SK-N-MC (cell line): Measurements from ENCODE around the gene CSTF1.

Experiments used
- DNase-seq: peaks from one replicate; pipeline ENCODE4 v3.0.0-alpha.2; 2011; ENCODE audit warnings: low read depth, low spot score
- H3K27ac ChIP-seq: fragments of 200-600 bp; sonication (generic); 2 replicates; pipeline ENCODE4 v1.5.1; 2016; ENCODE audit warnings: mixed run types
- H3K36me3 ChIP-seq: fragments of 200-600 bp; sonication (generic); 2 replicates; pipeline ENCODE4 v1.6.1; 2017; ENCODE audit warnings: antibody characterized with exemption, low read length, mixed read lengths; ENCODE audit not compliant: insufficient read depth
- H3K4me3 ChIP-seq: fragments of 200-600 bp; sonication (generic); 2 replicates; pipeline ENCODE4 v1.5.1; 2016
- H3K9ac ChIP-seq: fragments of 200-600 bp; sonication (generic); 2 replicates; pipeline ENCODE4 v1.8.0; 2017; ENCODE audit warnings: mixed run types, mixed read lengths; ENCODE audit not compliant: insufficient read length
- H3K9me3 ChIP-seq: fragments of 200-600 bp; sonication (generic); 2 replicates; pipeline ENCODE4 v1.6.1; 2017; ENCODE audit warnings: low read depth, mild to moderate bottlenecking, antibody characterized with exemption, low read length, moderate library complexity, mixed read lengths
- EZH2 ChIP-seq: fragments of 200-600 bp; sonication (generic); IDR thresholded peaks from one replicate; pipeline ENCODE4 v1.6.1; 2017; ENCODE audit warnings: antibody characterized with exemption
- FOXP2 ChIP-seq: optimal IDR thresholded peaks from 2 replicates; pipeline ENCODE3; 2011; ENCODE audit warnings: mild to moderate bottlenecking, moderate library complexity; ENCODE audit not compliant: insufficient read depth; ENCODE audit errors: extremely low read length, control extremely low read depth
- POLR2AphosphoS5 ChIP-seq: IDR thresholded peaks from 2 replicates; pipeline ENCODE4 v1.6.1; 2012; ENCODE audit warnings: mild to moderate bottlenecking, low read depth, low read length, borderline replicate concordance

Gene CSTF1

DNA sequence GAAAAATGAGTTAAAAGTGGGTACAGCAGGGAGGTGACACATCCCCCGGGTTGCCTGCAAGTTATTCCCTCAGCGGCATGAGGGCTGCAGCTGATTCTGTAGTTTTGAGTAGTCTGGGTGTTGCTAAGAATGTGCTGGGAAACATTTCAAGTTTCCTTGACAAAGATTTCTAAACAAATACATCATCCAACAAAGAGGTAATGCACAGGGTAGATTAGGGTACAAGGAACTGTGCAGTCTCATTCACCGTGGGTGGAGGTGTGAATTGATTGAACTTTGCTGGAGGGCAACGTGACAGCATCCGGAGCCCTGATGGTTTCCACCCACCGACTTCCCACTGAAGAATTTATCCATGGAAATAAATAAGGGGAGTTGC is 41.4 kb downstream of the CSTF1 start:
- no peak for DNase-seq
- no peak overlapping the region for H3K9ac ChIP-seq

DNA sequence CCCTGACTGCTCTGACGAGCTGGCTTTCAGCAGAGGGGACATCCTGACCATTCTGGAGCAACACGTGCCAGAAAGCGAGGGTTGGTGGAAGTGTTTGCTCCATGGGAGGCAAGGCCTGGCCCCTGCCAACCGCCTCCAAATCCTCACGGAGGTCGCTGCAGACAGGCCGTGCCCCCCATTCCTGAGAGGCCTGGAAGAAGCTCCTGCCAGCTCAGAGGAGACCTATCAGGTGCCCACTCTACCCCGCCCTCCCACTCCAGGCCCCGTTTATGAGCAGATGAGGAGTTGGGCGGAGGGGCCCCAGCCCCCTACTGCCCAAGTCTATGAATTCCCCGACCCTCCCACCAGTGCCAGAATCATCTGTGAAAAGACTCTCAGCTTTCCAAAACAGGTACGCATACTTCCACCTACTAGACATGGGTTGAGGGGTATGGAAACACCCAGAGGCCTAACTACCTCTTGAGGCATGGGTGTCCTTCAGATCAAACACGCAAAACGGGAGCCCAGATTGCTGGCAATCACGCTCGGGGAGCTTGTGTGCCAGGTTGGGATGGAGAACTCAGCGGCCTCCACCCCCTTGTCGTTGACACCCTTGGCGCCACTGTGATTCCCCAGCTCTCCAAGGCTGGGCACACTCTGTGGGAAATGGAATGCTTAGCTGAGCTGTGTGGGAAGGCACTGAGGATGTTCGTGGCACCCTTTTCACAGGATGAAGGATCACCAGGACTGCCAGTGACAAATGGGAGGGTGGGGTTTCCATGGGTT is 44.9 kb downstream of the CSTF1 start:
- no peak for TF ChIP-seq POLR2AphosphoS5
- no peak for TF ChIP-seq EZH2
- no peak for TF ChIP-seq FOXP2
- Histone ChIP-seq H3K36me3 (no peaks in the 10 kb centered on the region), H3K4me3 (no peak overlapping the region), H3K9ac (no peak overlapping the region), H3K27ac (no peak overlapping the region), H3K9me3 (no peaks in the 10 kb centered on the region)
- DNase-seq = no peak

More for the DNA sequence above, 41.4 kb downstream of the CSTF1 start:
- Histone ChIP-seq H3K4me3 (no peak overlapping the region), H3K36me3 (no peaks in the 10 kb centered on the region), H3K27ac (no peak overlapping the region), H3K9me3 (no peaks in the 10 kb centered on the region)
- no peak for TF ChIP-seq FOXP2
- TF ChIP-seq EZH2 = no peak
- no peak for TF ChIP-seq POLR2AphosphoS5

DNA sequence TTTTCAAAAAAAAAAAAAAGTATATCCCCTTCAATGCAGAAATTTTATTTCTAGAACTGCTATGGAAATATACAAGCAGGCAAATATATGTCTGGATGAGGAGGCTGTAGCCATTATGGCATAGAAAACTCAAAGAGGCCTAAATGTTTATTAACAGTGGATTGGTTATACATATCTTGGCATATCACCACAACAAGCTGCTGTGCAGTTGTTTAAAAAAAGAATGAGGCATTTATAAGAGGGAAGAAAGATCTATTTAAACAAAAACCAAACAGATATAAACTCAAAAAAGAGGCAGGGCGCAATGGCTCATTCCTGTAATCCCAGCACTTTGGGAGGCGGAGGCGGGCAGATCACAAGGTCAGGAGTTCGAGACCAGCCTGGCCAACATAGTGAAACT is 45.8 kb downstream of the CSTF1 start:
- DNase-seq = no peak
- TF ChIP-seq EZH2 = no peak
- no peaks in the 10 kb centered on the region for H3K9me3 ChIP-seq
- no peaks in the 10 kb centered on the region for H3K36me3 ChIP-seq
- no peak overlapping the region for H3K27ac ChIP-seq
- H3K9ac ChIP-seq = no peak overlapping the region
- no peak overlapping the region for H3K4me3 ChIP-seq

DNA sequence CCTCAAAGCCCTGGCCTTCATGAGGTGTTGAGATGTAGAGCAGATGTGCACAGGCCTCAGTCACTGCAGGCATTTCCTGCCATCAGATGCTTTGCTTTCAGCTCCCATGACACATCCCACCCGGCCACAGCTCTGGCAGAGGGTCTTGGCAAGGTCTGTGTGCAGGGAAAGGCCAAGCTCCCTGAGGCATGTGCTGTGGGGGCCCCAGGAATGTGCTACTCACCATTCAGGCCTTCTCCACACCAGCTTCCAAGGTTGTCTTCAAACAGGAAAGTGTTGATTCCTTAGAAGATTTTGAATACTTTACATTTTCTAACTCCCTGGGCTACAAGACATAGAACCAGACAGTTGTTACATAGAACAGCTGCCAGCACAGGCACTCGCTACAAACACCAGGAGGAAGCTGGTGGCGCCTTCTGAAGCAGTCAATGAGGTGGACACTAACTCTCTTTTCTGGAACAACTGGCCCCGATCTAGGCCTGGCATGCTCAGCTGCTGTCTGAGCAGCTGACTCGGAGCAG is 47.4 kb downstream of the CSTF1 start:
- no peak overlapping the region for H3K4me3 ChIP-seq
- no peaks in the 10 kb centered on the region for H3K9me3 ChIP-seq
- DNase-seq = no peak
- H3K27ac ChIP-seq = peak overlapping the region; percentile 81
- H3K36me3 ChIP-seq = no peaks in the 10 kb centered on the region
- TF ChIP-seq FOXP2 (no peak), EZH2 (no peak), POLR2AphosphoS5 (no peak)
- peak overlapping the region; percentile 19 for H3K9ac ChIP-seq

DNA sequence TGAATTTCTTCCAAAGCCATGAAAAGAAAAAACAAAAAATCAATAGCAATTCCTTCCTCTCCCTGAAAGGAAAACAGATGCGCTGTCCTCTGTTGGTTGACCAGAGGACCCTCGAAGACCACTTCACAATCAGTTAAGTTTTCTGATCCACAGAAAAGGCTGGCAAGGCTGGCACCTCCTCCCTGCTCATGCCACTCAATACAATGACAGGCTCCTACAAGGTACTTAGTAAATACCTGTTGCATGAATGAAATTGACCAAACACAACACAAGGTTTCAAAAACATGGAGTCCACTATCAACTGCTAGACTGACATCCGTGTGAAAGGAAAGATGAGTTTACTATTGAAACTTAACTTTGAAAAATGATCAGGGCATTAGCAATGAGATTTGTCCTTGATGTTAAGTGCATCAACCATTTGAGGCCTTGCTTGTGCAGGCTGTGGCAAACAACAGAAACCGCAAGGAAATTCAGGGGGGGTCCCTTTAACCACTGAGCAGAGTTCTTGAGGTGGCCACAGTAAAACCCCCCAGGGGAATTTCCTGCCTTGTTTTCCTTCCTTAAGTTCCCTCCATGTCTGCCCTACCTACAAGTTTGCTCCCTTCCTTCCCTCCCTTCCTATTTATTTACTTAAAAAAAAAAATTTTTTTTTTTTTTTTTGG is 48.0 kb downstream of the CSTF1 start:
- Histone ChIP-seq H3K9me3 (no peaks in the 10 kb centered on the region), H3K27ac (peak overlapping the region; percentile 81), H3K9ac (no peak overlapping the region), H3K4me3 (no peak overlapping the region), H3K36me3 (no peaks in the 10 kb centered on the region)
- no peak for DNase-seq
- TF ChIP-seq POLR2AphosphoS5 = no peak
- TF ChIP-seq FOXP2 = no peak
- TF ChIP-seq EZH2 = no peak

DNA sequence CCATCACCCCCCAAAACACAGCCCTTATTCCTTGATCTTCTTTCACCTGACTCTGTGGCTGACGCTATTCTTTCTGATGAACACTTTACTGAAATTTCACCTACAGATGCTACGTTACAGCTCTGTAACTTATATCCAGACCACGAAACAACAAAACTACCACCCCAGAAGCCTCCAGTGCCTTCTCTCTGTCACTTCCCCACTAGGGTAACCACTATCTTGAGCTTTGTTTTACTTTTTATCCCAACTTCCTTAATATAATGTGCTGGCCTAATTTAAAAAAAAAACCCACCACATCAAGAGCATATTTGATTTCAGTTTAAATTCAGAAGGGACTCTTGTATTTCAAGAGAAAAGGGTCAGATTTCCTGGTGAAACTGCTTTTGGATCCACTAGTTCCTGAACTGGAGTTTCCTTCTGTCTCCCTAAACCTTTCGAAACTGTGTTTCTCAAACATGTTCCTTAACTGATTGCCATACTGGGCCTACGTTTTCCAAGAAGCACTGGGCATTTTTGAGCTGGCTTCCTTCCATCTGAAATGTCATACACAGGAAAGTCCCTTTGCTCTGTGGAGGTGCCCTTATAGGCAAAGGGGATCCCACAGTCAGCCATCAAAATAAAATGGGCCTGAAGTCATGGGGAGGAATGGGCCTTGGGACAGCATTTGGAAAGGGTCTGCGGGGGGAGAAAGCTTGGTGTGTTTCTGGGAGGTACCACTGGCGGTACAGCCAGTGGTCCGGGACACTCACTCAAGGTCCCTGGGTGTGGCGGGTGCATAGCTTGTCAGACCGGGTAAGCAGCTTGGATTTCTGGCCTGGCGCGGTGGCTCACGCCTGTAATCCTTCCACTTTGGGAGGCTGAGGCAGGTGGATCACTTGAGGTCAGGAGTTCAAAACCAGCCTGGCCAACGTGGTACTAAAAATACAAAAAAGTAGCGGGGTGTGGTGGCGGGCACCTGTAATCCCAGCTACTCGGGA is 50.2 kb downstream of the CSTF1 start:
- H3K9ac ChIP-seq = no peak overlapping the region
- H3K9me3 ChIP-seq = no peaks in the 10 kb centered on the region
- no peak for DNase-seq
- H3K36me3 ChIP-seq = no peaks in the 10 kb centered on the region
- TF ChIP-seq EZH2 (no peak), FOXP2 (no peak), POLR2AphosphoS5 (no peak)
- no peak overlapping the region for H3K27ac ChIP-seq
- no peak overlapping the region for H3K4me3 ChIP-seq

DNA sequence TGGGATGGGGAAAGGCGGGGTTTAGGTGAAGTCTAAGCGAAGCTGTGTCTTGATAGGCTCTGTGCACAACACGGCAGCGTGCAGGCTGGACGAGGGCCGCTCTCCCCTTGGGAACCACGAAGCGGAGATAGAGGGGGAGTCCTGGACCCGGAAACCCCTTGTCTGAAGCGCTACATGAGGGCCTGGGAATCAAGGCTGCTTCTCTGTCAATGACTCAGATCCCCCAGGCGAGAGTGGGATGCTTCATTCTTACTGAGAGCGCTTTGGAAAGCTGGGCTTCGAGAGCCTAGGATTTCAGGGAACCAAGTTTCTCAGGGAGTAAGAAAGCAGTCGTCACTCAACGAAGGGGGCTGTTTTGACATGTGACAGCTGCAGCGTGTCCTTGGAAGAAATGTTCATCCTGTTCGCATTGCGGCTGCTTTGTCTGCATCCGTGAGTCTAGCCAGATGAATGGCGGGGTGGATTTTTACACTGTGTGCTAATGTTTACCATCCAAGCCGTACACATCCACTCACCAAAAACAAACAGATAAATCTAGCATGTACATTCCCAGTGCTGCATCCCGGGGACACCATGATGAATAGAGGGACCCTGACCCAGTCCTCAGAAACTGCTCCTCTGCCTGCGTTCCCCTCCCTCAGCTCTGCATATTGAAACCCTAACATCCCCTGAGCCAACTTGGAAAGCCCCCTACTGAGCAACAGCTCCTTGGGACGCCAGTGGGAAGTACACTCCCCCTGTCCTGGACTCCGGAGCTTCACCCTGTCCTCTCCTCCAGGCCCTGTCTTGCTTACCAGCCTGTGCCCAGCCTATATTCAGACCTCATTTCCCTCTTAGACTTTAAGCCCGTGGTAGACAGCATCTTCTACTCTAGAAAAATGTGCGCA is 51.5 kb downstream of the CSTF1 start:
- DNase-seq = no peak
- H3K27ac ChIP-seq = no peak overlapping the region
- no peak overlapping the region for H3K4me3 ChIP-seq
- no peaks in the 10 kb centered on the region for H3K36me3 ChIP-seq
- no peak overlapping the region for H3K9ac ChIP-seq
- TF ChIP-seq FOXP2 (no peak), POLR2AphosphoS5 (no peak), EZH2 (no peak)
- H3K9me3 ChIP-seq = no peaks in the 10 kb centered on the region
